ENCODE results near the gene NUDT1.

The NUDT1 gene

GRCh38 chr7:2227699-2228098 is 14.3 kb upstream of the NUDT1 start:
- TF ChIP-seq CTCF (IDR thresholded peaks at IDR 0.05; ENCODE audit: control insufficient read depth, insufficient read depth, low read depth, low read length, missing control alignments) = no peak
- H3K4me3 ChIP-seq (ENCODE audit: control insufficient read depth, low read depth, low read length) = no peak overlapping the region
- DNase-seq (ENCODE audit: low read depth) = no peak

- no peak for TF ChIP-seq CTCF (IDR thresholded peaks at IDR 0.05; ENCODE audit: control insufficient read depth, insufficient read depth, low read depth, low read length, missing control alignments)
- DNase-seq (ENCODE audit: low read depth) = no peak
- H3K4me3 ChIP-seq (ENCODE audit: control insufficient read depth, low read depth, low read length) = no peak overlapping the region
Observed at GRCh38 chr7:2228921-2229320, 13.1 kb upstream of the NUDT1 start.

GRCh38 chr7:2229467-2229866 is 12.6 kb upstream of the NUDT1 start:
- no peak overlapping the region for H3K4me3 ChIP-seq (ENCODE audit: control insufficient read depth, low read depth, low read length)
- no peak for DNase-seq (ENCODE audit: low read depth)
- no peak for TF ChIP-seq CTCF (IDR thresholded peaks at IDR 0.05; ENCODE audit: control insufficient read depth, insufficient read depth, low read depth, low read length, missing control alignments)

- no peak for TF ChIP-seq CTCF (IDR thresholded peaks at IDR 0.05; ENCODE audit: control insufficient read depth, insufficient read depth, low read depth, low read length, missing control alignments)
- H3K4me3 ChIP-seq (ENCODE audit: control insufficient read depth, low read depth, low read length) = no peak overlapping the region
- no peak for DNase-seq (ENCODE audit: low read depth)
Observed at GRCh38 chr7:2230226-2230625, 11.8 kb upstream of the NUDT1 start.

- H3K4me3 ChIP-seq (ENCODE audit: control insufficient read depth, low read depth, low read length) = no peak overlapping the region
- no peak for DNase-seq (ENCODE audit: low read depth)
- TF ChIP-seq CTCF (IDR thresholded peaks at IDR 0.05; ENCODE audit: control insufficient read depth, insufficient read depth, low read depth, low read length, missing control alignments) = no peak
Observed at GRCh38 chr7:2230882-2231281, 11.1 kb upstream of the NUDT1 start.

- no peak for TF ChIP-seq CTCF (IDR thresholded peaks at IDR 0.05; ENCODE audit: control insufficient read depth, insufficient read depth, low read depth, low read length, missing control alignments)
- peak overlapping the region; percentile 76 for H3K4me3 ChIP-seq (ENCODE audit: control insufficient read depth, low read depth, low read length)
- DNase-seq (ENCODE audit: low read depth) = no peak
Observed at GRCh38 chr7:2231992-2232765, 9.8 kb upstream of the NUDT1 start.

All from AG09309 (cell line).